OCI-LY7 (cell line): Measurements from ENCODE around the gene FBH1. TPM values are rescaled to one million over a fixed set of nuclear protein-coding genes. Genes with fewer than 3 reads are reported as not detected.

Experiments
- BruUV-seq: library from RNA; stranded (reverse); fragments of 400-500 nt; replicated peaks from 2 replicates; lab custom pipeline; 2021; lab: Mats Ljungman, UMichigan
- CTCF ChIA-PET: fragments of 300-600 bp; sonication (Branson Sonifier 250); formaldehyde crosslinking; loops from one replicate; lab custom pipeline; 2022; ENCODE audit warnings: antibody characterized with exemption; ENCODE audit not compliant: unreplicated experiment; lab: Charles Lee
- POLR2A ChIA-PET: fragments of 300-600 bp; sonication (Branson Sonifier 250); formaldehyde crosslinking; loops from one replicate; lab custom pipeline; 2022; ENCODE audit warnings: antibody characterized with exemption; lab: Charles Lee
- DNase-seq: peaks from one replicate; pipeline ENCODE4 v3.0.0-alpha.2; 2015; ENCODE audit warnings: low spot score
- H2AFZ ChIP-seq: fragments of 200-600 bp; sonication (generic), shearing (Covaris generic); 2 replicates; pipeline ENCODE4 v1.6.1; 2014; ENCODE audit warnings: mild to moderate bottlenecking, antibody characterized with exemption, low read length, moderate library complexity
- H3K27ac ChIP-seq: fragments of 200-600 bp; sonication (generic); 2 replicates; pipeline ENCODE4 v1.5.1; 2014; ENCODE audit warnings: mixed run types, low read depth, mild to moderate bottlenecking, moderate library complexity, low read length, inconsistent platforms; ENCODE audit not compliant: poor library complexity, severe bottlenecking
- H3K36me3 ChIP-seq: fragments of 200-600 bp; sonication (generic); 2 replicates; pipeline ENCODE4 v1.6.1; 2014; ENCODE audit warnings: mild to moderate bottlenecking, antibody characterized with exemption, low read length, moderate library complexity, mixed read lengths; ENCODE audit not compliant: insufficient read depth
- H3K4me1 ChIP-seq: fragments of 200-600 bp; sonication (generic); 2 replicates; pipeline ENCODE4 v1.5.1; 2014; ENCODE audit warnings: mild to moderate bottlenecking, low read length; ENCODE audit not compliant: insufficient read depth, poor library complexity, severe bottlenecking
- H3K4me2 ChIP-seq: fragments of 200-600 bp; sonication (generic); 2 replicates; pipeline ENCODE4 v1.6.1; 2014; ENCODE audit warnings: mild to moderate bottlenecking, low read length
- H3K4me3 ChIP-seq: fragments of 200-600 bp; sonication (generic); 2 replicates; pipeline ENCODE4 v1.5.1; 2014; ENCODE audit warnings: mild to moderate bottlenecking, low read depth, low read length; ENCODE audit not compliant: poor library complexity, severe bottlenecking
- H3K79me2 ChIP-seq: fragments of 200-600 bp; sonication (generic); 2 replicates; pipeline ENCODE4 v1.6.1; 2016; ENCODE audit warnings: low read depth, mild to moderate bottlenecking, low read length, moderate library complexity, mixed read lengths; ENCODE audit not compliant: insufficient read depth
- H3K9me2 ChIP-seq: fragments of 200-600 bp; sonication (generic); 2 replicates; pipeline ENCODE4 v1.6.1; 2016; ENCODE audit warnings: mild to moderate bottlenecking, low read length, mixed read lengths; ENCODE audit not compliant: insufficient read depth
- H3K9me3 ChIP-seq: fragments of 200-600 bp; sonication (generic); 2 replicates; pipeline ENCODE4 v1.6.1; 2014; ENCODE audit warnings: mild to moderate bottlenecking, mixed run types, low read length, mixed read lengths
- H4K20me1 ChIP-seq: fragments of 200-600 bp; sonication (generic); 2 replicates; pipeline ENCODE4 v1.6.1; 2014; ENCODE audit warnings: mild to moderate bottlenecking, antibody characterized with exemption, low read length, moderate library complexity, mixed read lengths; ENCODE audit not compliant: insufficient read depth
- EZH2phosphoT487 ChIP-seq: fragments of 200-600 bp; sonication (generic); IDR thresholded peaks from 2 replicates; pipeline ENCODE4 v1.6.1; 2018; ENCODE audit warnings: low read depth, borderline replicate concordance, mild to moderate bottlenecking, mixed run types, antibody characterized with exemption, low read length, moderate library complexity, mixed read lengths
- intact Hi-C: fragments of 100-400 bp; cut with micrococcal nuclease; formaldehyde crosslinking; loops from one replicate; pipeline ENCODE4 v1.10.0; 2022; ENCODE audit not compliant: unreplicated experiment
- total RNA-seq, 2 experiments: library from RNA; depleted of rRNA in 1 of 2; stranded (reverse); fragments of >200 nt in 1 of 2; shearing (Covaris generic) in 1 of 2; gene quantifications; 2 replicates each; pipeline ENCODE4 v1.2.3, GENCODE V29; 2014 to 2022
- TF ChIP-seq, protein P1 (sequence below): fragments of 200-600 bp; sonication (generic); conservative IDR thresholded peaks from 2 replicates; pipeline ENCODE4 v1.5.1; 2014; ENCODE audit warnings: mild to moderate bottlenecking, antibody characterized with exemption, low read length, moderate library complexity, mixed read lengths

Gene FBH1
- total RNA-seq, 2 experiments from 2014 or later: 58.1 to 65.6 TPM

- intact Hi-C loops: loop anchor here (2.0 to 5.0 kb wide), 2 partner anchors 75 to 110 kb away; partner anchors contain the start of gene GDI2
- BruUV-seq: no TSS peak
- no peak for DNase-seq
- H3K9me2 ChIP-seq: no peaks in the 10 kb centered on the region
- H3K4me3 ChIP-seq: no peak overlapping the region
- peaks cover 8% of the 10 kb centered on the region; the same call in 1 of the 2 replicates for H4K20me1 ChIP-seq
- H3K9me3 ChIP-seq: no peaks in the 10 kb centered on the region
- peaks cover 26% of the 10 kb centered on the region for H3K4me1 ChIP-seq
- H3K4me2 ChIP-seq: peak overlapping the region; percentile 98
- no peak overlapping the region for H2AFZ ChIP-seq
- CTCF ChIA-PET: no interaction called here
- TF ChIP-seq, protein P1, sequence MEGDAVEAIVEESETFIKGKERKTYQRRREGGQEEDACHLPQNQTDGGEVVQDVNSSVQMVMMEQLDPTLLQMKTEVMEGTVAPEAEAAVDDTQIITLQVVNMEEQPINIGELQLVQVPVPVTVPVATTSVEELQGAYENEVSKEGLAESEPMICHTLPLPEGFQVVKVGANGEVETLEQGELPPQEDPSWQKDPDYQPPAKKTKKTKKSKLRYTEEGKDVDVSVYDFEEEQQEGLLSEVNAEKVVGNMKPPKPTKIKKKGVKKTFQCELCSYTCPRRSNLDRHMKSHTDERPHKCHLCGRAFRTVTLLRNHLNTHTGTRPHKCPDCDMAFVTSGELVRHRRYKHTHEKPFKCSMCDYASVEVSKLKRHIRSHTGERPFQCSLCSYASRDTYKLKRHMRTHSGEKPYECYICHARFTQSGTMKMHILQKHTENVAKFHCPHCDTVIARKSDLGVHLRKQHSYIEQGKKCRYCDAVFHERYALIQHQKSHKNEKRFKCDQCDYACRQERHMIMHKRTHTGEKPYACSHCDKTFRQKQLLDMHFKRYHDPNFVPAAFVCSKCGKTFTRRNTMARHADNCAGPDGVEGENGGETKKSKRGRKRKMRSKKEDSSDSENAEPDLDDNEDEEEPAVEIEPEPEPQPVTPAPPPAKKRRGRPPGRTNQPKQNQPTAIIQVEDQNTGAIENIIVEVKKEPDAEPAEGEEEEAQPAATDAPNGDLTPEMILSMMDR: no peak
- no peak for TF ChIP-seq EZH2phosphoT487
- peaks cover 49% of the 10 kb centered on the region for H3K36me3 ChIP-seq
- POLR2A ChIA-PET: interaction anchor here (0.6 to 1.3 kb wide), 4 partner anchors 17 to 222 kb away, joined by 3 to 6 read pairs (median 4); partner anchors contain the start of gene ASB13
- no peak overlapping the region for H3K27ac ChIP-seq
- H3K79me2 ChIP-seq: peaks cover 29% of the 10 kb centered on the region
Observed at GRCh38 chr10:5887641-5888040, 2.4 kb upstream of the FBH1 start.

DNA sequence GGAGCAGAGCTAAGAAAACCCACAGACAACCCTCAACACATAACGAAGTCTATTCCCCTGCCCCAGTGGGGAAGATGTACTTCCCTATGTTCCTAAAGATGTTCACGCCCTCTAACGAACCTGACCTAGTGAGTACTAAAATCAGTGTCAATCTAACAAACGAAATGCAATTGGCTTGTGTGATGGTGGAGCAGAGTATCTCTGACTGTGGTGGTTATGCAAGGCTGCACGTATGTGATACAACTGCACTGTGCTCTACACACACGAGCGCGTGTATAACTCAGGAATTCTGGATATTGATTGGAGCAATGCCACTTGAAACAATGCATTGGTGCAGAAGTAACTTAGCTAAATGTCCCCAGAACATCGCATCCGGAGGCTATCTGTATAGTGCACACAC, 1.7 kb upstream of the FBH1 start:
- Histone ChIP-seq H3K79me2 (peaks cover 29% of the 10 kb centered on the region), H2AFZ (no peak overlapping the region; the same call in 1 of the 2 replicates), H3K36me3 (peaks cover 47% of the 10 kb centered on the region), H3K9me3 (no peaks in the 10 kb centered on the region), H3K4me1 (peaks cover 26% of the 10 kb centered on the region), H3K4me2 (peak overlapping the region; percentile 98), H3K9me2 (no peaks in the 10 kb centered on the region), H3K27ac (no peak overlapping the region), H3K4me3 (peak overlapping the region; percentile 88), H4K20me1 (peaks cover 8% of the 10 kb centered on the region; the same call in 1 of the 2 replicates)
- ChIA-PET POLR2A (interaction anchor here (1.0 to 2.0 kb wide), 6 partner anchors 8 to 222 kb away, joined by 3 to 7 read pairs (median 4); partner anchors contain the start of gene ASB13), CTCF (interaction anchor here (0.8 kb wide), 1 partner anchor 162 kb away, joined by 3 read pairs; no protein-coding TSS in a partner anchor)
- intact Hi-C loops: loop anchor here (2.0 to 5.0 kb wide), 2 partner anchors 76 to 111 kb away; partner anchors contain the start of gene GDI2
- TF ChIP-seq EZH2phosphoT487: no peak
- TF ChIP-seq, protein P1: no peak
- peak; percentile 16 for DNase-seq
- BruUV-seq: no TSS peak
